ENCODE results near the gene DNASE2B. TPM values are rescaled to one million over a fixed set of nuclear protein-coding genes. Genes with fewer than 3 reads are reported as not detected.

DNASE2B gene
- total RNA-seq, 1 donor from 2014 or later: 26.1 TPM

DNA sequence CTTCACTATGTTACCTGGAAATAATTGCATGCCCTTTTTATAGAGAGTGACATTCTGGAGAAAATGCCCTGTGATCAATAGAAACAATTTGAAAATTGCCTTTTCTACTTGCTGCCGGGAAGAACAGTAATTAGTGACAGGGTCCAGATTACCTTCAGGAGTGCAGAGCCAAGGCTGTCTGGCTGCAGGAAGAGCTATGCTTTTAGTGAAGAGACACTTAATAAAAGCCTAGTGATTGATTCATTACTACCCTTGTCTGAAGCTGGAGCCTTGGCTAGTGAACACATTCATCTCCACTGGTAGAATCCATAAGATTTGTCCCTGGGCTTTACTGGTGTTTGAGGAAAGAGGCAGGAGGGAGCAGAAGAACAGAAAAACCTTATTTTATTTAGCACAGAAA, 12.9 kb upstream of the DNASE2B start:
- intact Hi-C loops (cut with DNase I): no loop called here
- no peak for DNase-seq
- H3K4me1 ChIP-seq: no peaks in the 10 kb centered on the region
- H3K27ac ChIP-seq: no peak overlapping the region
- H3K4me3 ChIP-seq: no peak overlapping the region
- TF ChIP-seq, protein P1, sequence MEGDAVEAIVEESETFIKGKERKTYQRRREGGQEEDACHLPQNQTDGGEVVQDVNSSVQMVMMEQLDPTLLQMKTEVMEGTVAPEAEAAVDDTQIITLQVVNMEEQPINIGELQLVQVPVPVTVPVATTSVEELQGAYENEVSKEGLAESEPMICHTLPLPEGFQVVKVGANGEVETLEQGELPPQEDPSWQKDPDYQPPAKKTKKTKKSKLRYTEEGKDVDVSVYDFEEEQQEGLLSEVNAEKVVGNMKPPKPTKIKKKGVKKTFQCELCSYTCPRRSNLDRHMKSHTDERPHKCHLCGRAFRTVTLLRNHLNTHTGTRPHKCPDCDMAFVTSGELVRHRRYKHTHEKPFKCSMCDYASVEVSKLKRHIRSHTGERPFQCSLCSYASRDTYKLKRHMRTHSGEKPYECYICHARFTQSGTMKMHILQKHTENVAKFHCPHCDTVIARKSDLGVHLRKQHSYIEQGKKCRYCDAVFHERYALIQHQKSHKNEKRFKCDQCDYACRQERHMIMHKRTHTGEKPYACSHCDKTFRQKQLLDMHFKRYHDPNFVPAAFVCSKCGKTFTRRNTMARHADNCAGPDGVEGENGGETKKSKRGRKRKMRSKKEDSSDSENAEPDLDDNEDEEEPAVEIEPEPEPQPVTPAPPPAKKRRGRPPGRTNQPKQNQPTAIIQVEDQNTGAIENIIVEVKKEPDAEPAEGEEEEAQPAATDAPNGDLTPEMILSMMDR (IDR thresholded peaks at IDR 0.05): no peak
- no peaks in the 10 kb centered on the region for H3K36me3 ChIP-seq
- H3K9me3 ChIP-seq: no peaks in the 10 kb centered on the region
- H3K27me3 ChIP-seq (ENCODE audit: low read depth): no peaks in the 10 kb centered on the region
- ATAC-seq: no peak

DNA sequence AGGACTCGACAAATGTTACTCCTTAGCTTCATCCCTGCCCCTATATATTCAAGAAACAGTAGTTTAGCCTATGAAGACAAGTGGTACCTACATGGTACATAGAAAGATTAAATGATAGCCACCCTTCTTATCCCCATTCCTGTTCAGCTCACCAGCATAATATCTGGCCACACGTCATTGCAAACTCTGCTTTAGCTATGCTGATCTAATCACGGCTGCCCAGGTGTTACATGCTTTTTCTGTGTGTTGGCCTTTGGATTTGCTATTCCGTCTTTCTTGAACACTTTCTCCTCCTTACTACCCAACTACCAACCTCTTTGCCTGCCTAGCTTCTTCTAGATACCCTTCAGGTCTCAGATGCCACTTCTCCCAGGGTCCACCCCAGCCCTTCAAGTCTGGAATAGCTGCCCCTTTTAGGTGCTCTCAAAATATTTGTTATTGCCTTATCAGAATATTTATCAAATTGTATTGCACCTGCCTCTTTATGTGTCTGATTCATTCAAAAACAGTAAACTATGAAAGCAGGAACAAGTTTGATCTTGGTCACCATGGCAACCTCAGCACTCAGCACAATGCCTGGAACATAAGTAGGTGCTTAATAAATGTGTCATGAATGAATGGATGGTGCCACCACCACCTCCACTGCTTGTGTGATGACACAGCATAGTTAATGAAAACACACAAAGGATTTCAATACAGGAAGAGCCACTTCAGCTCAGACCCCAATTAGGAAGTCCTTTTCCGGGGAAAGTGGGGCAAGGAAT, 11.4 kb upstream of the DNASE2B start:
- no peaks in the 10 kb centered on the region for H3K4me1 ChIP-seq
- H3K36me3 ChIP-seq: no peaks in the 10 kb centered on the region
- intact Hi-C loops (cut with DNase I): no loop called here
- no peak overlapping the region for H3K4me3 ChIP-seq
- DNase-seq (no peak), ATAC-seq (peak; percentile 21 to 27)
- H3K9me3 ChIP-seq: no peaks in the 10 kb centered on the region
- H3K27ac ChIP-seq: no peak overlapping the region
- TF ChIP-seq, protein P1 (IDR thresholded peaks at IDR 0.05): no peak
- H3K27me3 ChIP-seq (ENCODE audit: low read depth): no peaks in the 10 kb centered on the region

DNA sequence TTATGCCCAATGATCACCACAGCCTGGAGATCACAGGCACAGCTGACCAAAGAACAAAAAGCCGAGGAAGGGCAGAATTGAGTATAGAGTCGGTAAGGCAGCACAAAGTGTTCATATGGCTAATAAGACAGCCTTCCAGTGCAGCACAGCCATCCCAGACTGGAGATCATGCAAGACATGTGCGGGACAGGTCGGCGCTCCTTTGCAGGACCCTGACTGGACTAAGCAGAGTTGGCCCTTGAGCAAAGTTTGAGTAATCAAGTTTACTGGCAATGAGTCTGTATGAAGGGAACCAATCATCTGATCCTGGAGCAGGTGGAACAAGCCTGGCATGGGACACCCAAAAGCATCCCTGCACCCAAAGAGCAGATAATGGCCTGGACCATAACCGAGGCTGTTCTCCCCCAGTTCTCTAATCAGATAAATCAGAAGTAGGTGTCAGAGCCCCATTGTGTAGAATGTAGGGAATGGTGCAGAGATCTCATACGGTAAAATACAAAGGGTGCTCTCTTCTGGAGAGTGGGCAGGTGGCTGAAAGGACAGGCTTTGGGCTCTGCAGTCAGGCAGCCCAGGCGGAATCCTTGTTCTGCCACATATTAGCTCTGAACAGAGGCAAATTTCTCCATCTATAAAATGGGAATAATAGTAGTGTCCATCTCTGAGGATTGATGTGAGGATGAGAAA, 10.7 kb upstream of the DNASE2B start:
- intact Hi-C loops (cut with DNase I): no loop called here
- no peaks in the 10 kb centered on the region for H3K36me3 ChIP-seq
- H3K4me1 ChIP-seq: no peaks in the 10 kb centered on the region
- no peak overlapping the region for H3K27ac ChIP-seq
- DNase-seq: no peak
- H3K4me3 ChIP-seq: no peak overlapping the region
- no peaks in the 10 kb centered on the region for H3K9me3 ChIP-seq
- no peaks in the 10 kb centered on the region for H3K27me3 ChIP-seq (ENCODE audit: low read depth)
- ATAC-seq: no peak
- TF ChIP-seq, protein P1 (IDR thresholded peaks at IDR 0.05): no peak

DNA sequence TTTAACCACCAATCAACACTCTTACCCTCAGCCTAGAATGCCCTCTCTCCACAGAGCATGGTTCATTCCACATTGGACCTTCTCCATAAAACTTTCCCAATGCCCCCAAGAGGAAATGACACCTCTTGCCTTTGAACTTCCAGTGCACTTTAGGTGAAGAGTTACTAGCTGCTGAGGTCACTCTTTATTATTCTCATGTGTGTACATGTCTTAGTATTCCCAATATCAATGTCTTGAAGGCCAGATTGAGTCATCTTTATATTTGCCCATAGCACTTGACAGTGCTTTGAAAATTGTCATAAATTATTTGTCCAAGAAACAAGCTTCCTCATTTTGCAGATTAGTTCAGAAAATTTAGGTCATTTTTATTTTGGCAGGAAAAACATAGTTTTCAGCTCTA, 8.1 kb upstream of the DNASE2B start:
- TF ChIP-seq, protein P1 (IDR thresholded peaks at IDR 0.05): no peak
- Histone ChIP-seq H3K4me3 (no peak overlapping the region), H3K36me3 (no peaks in the 10 kb centered on the region), H3K4me1 (no peaks in the 10 kb centered on the region), H3K27me3 (ENCODE audit: low read depth) (no peaks in the 10 kb centered on the region), H3K9me3 (no peaks in the 10 kb centered on the region), H3K27ac (no peak overlapping the region)
- DNase-seq: no peak
- intact Hi-C loops (cut with DNase I): no loop called here
- no peak for ATAC-seq

DNA sequence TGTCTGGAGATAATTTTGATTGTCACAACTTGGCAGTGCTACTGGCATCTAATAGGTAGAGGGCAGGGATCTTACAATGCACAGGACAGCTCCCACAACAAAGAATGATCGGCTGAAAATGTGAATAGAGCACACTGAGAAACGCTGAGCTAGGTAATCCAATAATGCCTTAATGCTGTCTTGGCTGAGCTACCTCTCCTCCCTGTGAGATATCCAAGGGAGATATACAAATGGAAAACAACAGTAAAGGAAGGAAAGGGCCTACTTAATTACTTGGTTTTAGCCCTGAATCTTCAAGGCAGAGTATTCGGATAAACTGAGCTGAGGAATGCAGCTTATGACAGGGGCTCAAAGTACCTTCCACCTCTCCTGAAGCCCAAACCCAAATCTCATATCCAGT, 2.9 kb downstream of the DNASE2B start:
- no peak overlapping the region for H3K27ac ChIP-seq
- TF ChIP-seq, protein P1 (IDR thresholded peaks at IDR 0.05): no peak
- intact Hi-C loops (cut with DNase I): no loop called here
- DNase-seq: no peak
- no peaks in the 10 kb centered on the region for H3K4me1 ChIP-seq
- no peaks in the 10 kb centered on the region for H3K27me3 ChIP-seq (ENCODE audit: low read depth)
- no peak overlapping the region for H3K4me3 ChIP-seq
- ATAC-seq: no peak
- no peaks in the 10 kb centered on the region for H3K9me3 ChIP-seq
- H3K36me3 ChIP-seq: no peaks in the 10 kb centered on the region
